ENCODE measurements around the gene FBXO17. TPM values are rescaled to one million over a fixed set of nuclear protein-coding genes. Genes with fewer than 3 reads are reported as not detected.
"Not testable (repeated sequence)": the region's sequence is repeated elsewhere in the genome, so short reads cannot be mapped to it uniquely, and the experiment has no call there.

The FBXO17 gene
- total and polyA plus RNA-seq, 2 experiments from 2014 or later: 39.3 to 65.3 TPM

DNA sequence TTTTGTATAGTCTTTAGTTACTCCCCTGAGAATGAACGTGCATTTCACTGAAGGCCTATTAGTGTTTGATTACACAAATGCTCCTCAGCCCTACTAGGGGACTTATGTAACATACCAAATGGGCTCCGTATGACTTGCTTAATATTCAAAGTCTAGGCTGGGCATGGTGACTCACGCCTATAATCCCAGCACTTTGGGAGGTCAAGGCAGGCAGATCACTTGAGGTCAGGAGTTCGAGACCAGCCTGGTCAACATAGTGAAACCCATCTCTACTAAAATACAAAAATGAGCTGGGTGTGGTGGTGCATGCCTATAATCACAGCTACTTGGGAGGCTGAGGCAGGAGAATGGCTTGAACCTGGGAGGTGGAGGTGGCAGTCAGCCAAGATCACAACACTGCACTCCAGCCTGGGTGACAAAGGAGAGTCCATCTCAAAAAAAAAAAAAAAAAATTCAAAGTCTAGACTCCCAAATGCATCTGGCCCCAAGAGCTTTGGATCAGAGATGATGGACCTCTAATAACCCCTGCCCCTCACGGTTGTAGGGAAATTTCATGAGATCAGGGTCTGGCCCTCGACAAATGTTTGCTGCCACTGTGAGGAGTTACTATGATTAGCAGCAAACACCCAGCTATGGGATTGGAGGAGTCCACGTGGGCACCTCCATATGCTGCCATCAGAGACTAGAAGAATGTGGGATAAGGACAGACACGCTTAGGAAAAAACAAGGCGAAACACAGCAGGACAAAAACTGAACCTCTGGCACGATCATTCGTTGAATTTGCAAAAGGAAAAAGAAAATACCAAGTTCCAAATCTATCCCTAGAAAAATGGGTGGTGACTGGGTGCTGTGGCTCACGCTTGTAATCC lies 4.6 kb downstream of the FBXO17 start:
- Histone ChIP-seq H3K4me3 (no peak overlapping the region), H3K4me1 (ENCODE audit: low read depth) (peaks cover 9% of the 10 kb centered on the region), H3K27me3 (no peaks in the 10 kb centered on the region), H3K27ac (no peak overlapping the region), H3K36me3 (peaks cover 3% of the 10 kb centered on the region), H3K9me3 (ENCODE audit: low read depth) (no peaks in the 10 kb centered on the region)
- peak in 1 of 2 donors; percentile 9 for DNase-seq (ENCODE audit: low read depth in 1 of 2, low spot score in 1 of 2)
- TF ChIP-seq, protein P1, sequence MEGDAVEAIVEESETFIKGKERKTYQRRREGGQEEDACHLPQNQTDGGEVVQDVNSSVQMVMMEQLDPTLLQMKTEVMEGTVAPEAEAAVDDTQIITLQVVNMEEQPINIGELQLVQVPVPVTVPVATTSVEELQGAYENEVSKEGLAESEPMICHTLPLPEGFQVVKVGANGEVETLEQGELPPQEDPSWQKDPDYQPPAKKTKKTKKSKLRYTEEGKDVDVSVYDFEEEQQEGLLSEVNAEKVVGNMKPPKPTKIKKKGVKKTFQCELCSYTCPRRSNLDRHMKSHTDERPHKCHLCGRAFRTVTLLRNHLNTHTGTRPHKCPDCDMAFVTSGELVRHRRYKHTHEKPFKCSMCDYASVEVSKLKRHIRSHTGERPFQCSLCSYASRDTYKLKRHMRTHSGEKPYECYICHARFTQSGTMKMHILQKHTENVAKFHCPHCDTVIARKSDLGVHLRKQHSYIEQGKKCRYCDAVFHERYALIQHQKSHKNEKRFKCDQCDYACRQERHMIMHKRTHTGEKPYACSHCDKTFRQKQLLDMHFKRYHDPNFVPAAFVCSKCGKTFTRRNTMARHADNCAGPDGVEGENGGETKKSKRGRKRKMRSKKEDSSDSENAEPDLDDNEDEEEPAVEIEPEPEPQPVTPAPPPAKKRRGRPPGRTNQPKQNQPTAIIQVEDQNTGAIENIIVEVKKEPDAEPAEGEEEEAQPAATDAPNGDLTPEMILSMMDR (IDR thresholded peaks at IDR 0.05; ENCODE audit: low read depth, low read length): no peak

DNA sequence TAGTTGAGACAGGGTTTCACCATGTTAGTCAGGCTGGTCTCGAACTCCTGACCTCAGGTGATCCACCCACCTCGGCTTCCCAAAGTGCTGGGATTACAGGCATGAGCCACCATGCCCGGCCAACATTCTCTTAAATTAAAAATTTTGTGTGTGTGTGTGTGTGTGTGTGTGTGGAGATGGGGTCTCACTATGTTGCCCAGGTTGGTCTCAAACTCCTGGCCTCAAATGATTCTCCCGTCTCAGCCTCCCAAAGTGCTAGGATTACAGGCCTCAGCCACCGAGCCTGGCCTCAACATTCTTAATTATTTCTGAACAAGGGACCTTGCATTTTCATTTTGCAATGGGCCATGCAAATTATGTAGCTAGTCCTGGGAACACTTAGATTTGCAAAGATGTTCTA lies 9.4 kb downstream of the FBXO17 start:
- not testable (repeated sequence) for H3K27ac ChIP-seq; H3K36me3 ChIP-seq; H3K4me3 ChIP-seq; H3K27me3 ChIP-seq; H3K4me1 ChIP-seq (ENCODE audit: low read depth); DNase-seq (ENCODE audit: low read depth in 1 of 2, low spot score in 1 of 2); H3K9me3 ChIP-seq (ENCODE audit: low read depth)

DNA sequence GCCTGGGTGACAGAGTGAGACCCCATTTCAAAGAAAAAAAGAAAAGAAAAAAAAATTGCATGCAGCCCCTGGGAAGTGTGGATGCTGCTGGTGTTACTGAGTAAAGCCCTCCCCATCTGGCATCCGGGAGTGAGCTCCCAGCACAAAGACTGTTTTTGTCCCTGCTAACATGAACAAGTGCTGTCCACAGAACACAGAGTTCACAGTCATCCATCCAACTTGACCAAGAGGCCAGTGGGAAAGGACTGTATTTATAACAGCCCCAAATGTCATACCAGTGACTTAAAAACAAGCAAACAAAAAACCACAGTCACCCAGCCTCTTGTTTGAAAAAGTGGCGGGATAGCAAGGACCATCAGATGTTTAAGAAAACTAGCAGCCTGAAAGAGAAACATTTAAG lies 10.8 kb downstream of the FBXO17 start:
- H3K4me1 ChIP-seq (ENCODE audit: low read depth): no peaks in the 10 kb centered on the region

DNA sequence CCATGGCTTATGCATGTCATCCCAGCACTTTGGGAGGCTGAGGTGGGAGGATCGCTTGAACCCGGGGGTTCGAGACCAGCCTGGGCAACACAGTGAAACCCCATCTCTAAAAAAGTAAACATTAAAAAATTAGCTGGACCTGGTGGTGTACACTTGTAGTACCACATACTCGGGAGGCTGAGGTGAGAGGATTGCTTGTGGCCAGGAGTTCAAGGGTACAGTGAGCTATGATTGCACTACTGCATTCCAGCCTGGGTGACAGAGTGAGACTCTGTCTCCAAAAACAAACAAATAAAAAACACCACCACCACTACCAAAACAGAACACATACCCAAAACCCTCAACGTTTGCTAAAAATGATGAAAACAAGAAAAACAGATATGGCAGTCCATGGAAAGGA lies 15.9 kb downstream of the FBXO17 start:
- Histone ChIP-seq H3K4me1 (ENCODE audit: low read depth) (no peaks in the 10 kb centered on the region), H3K27me3 (no peaks in the 10 kb centered on the region), H3K36me3 (no peaks in the 10 kb centered on the region), H3K4me3 (no peak overlapping the region), H3K27ac (no peak overlapping the region), H3K9me3 (ENCODE audit: low read depth) (no peaks in the 10 kb centered on the region)
- no peak for DNase-seq (ENCODE audit: low read depth in 1 of 2, low spot score in 1 of 2)
- TF ChIP-seq, protein P1 (IDR thresholded peaks at IDR 0.05; ENCODE audit: low read depth, low read length): no peak

More for the DNA sequence above, 10.8 kb downstream of the FBXO17 start:
- peaks cover 3% of the 10 kb centered on the region for H3K36me3 ChIP-seq
- no peak overlapping the region for H3K27ac ChIP-seq
- no peaks in the 10 kb centered on the region for H3K9me3 ChIP-seq (ENCODE audit: low read depth)
- TF ChIP-seq, protein P1 (IDR thresholded peaks at IDR 0.05; ENCODE audit: low read depth, low read length): no peak
- DNase-seq (ENCODE audit: low read depth in 1 of 2, low spot score in 1 of 2): no peak
- no peaks in the 10 kb centered on the region for H3K27me3 ChIP-seq
- no peak overlapping the region for H3K4me3 ChIP-seq

DNA sequence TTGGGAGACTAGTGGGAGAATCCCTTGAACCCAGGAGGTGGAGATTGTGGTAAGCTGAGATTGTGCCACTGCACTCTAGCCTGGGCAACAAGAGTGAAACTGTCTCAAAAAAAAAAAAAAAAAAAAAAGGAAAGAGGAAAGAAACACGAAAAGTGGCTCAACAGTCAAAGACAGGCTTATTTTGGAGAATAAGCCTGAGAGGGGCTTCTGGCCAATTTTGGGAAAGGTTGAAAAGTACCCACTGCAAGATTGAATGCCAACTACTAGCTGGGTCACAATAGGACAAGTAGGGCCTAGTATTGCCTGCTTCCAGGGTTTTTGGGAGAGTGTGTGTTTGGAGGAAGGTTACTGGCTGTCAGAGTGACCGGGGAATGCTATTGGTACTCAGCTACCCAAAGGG lies 17.2 kb downstream of the FBXO17 start:
- Histone ChIP-seq H3K4me1 (ENCODE audit: low read depth) (no peaks in the 10 kb centered on the region), H3K27me3 (no peaks in the 10 kb centered on the region), H3K9me3 (ENCODE audit: low read depth) (no peaks in the 10 kb centered on the region), H3K36me3 (no peaks in the 10 kb centered on the region), H3K27ac (no peak overlapping the region), H3K4me3 (no peak overlapping the region)
- TF ChIP-seq, protein P1 (IDR thresholded peaks at IDR 0.05; ENCODE audit: low read depth, low read length): no peak
- no peak for DNase-seq (ENCODE audit: low read depth in 1 of 2, low spot score in 1 of 2)

DNA sequence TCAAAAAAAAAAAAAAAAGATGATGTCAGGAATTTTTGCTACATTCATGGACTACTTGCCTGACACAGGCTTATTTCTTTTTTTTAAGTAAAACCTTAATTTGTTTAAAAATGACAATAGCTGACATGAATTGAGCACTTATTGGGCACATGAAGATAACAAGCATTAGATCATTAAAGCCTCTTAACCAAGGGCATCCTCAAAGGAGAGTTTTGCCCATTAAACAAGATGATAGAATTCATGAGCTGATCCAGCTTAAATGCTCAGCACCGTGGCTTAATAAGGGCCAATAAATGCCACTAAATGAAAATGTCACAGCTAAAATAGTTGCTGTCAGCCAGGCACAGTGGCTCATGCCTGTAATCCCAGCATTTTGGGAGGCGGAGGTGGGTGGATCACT lies 19.3 kb downstream of the FBXO17 start:
- Histone ChIP-seq H3K27ac (no peak overlapping the region), H3K4me3 (no peak overlapping the region), H3K4me1 (ENCODE audit: low read depth) (no peaks in the 10 kb centered on the region), H3K36me3 (no peaks in the 10 kb centered on the region), H3K27me3 (no peaks in the 10 kb centered on the region), H3K9me3 (ENCODE audit: low read depth) (no peaks in the 10 kb centered on the region)
- TF ChIP-seq, protein P1 (IDR thresholded peaks at IDR 0.05; ENCODE audit: low read depth, low read length): no peak
- DNase-seq (ENCODE audit: low read depth in 1 of 2, low spot score in 1 of 2): no peak

Data from cardiac muscle cell (in vitro differentiated cells and primary cell).